Measurements from ENCODE around the gene SEC61B. TPM values are rescaled to one million over a fixed set of nuclear protein-coding genes. Genes with fewer than 3 reads are reported as not detected.

Gene SEC61B
- total and polyA plus RNA-seq, 10 of the 15 experiments (the other 5 are each of a cell fraction or from before 2014, with no cell fraction given) = 108 to 747 (median 301) TPM

- Histone ChIP-seq H3K9ac (ENCODE audit: control insufficient read depth, insufficient read depth, low read length) (no peak overlapping the region), H4K20me1 (ENCODE audit: control insufficient read depth, insufficient read depth) (no peaks in the 10 kb centered on the region), H3K4me1 (ENCODE audit: control insufficient read depth, insufficient read depth, low read length) (peaks cover 70% of the 10 kb centered on the region), H3K9me3 (replicated peaks; ENCODE audit: control insufficient read depth, insufficient read depth, low read length) (no peaks in the 10 kb centered on the region), H3K79me2 (ENCODE audit: control insufficient read depth, insufficient read depth, low read length) (no peaks in the 10 kb centered on the region), H2AFZ (ENCODE audit: control insufficient read depth, low read depth, low read length) (no peak overlapping the region), H3K36me3 (ENCODE audit: control insufficient read depth in 2 of 2, insufficient read depth in 2 of 2, low read length in 1 of 2) (no peaks in the 10 kb centered on the region), H3K4me3 (no peak overlapping the region), H3K27ac (ENCODE audit: control insufficient read depth, insufficient read depth) (peak overlapping the region; percentile 84), H3K27me3 (replicated peaks in 1 of 2; ENCODE audit: control insufficient read depth in 2 of 2, insufficient read depth in 2 of 2, low read length in 1 of 2) (no peaks in the 10 kb centered on the region), H3K4me2 (ENCODE audit: control insufficient read depth, insufficient read depth) (no peak overlapping the region)
- TF ChIP-seq CEBPB (IDR thresholded peaks at IDR 0.05; ENCODE audit: borderline replicate concordance in 1 of 2, low read depth in 2 of 2, low read length in 2 of 2) (no peak), BCL11A (IDR thresholded peaks at IDR 0.05; ENCODE audit: low read depth, low read length) (no peak), USF1 (IDR thresholded peaks at IDR 0.05; ENCODE audit: borderline replicate concordance, extremely low read length, insufficient read depth, low read depth, low read length) (no peak), IRF4 (IDR thresholded peaks at IDR 0.05; ENCODE audit: low read depth, low read length) (no peak), ZBED1 (IDR thresholded peaks at IDR 0.05; ENCODE audit: borderline replicate concordance) (no peak), BHLHE40 (IDR thresholded peaks at IDR 0.05; ENCODE audit: borderline replicate concordance in 1 of 2, low read depth in 2 of 2, low read length in 1 of 2) (no peak), POU2F2 (IDR thresholded peaks at IDR 0.05; ENCODE audit: borderline replicate concordance, low read depth, low read length) (no peak), JUNB (IDR thresholded peaks at IDR 0.05) (no peak), KAT2A (conservative IDR thresholded peaks at IDR 0.05; ENCODE audit: control insufficient read depth, low read depth, low read length) (no peak), EED (IDR thresholded peaks at IDR 0.05; ENCODE audit: low read depth) (no peak), PBX3 (IDR thresholded peaks at IDR 0.05; ENCODE audit: insufficient replicate concordance, low read depth, low read length) (no peak), IKZF1 (conservative IDR thresholded peaks at IDR 0.05) (no peak)
- ChIA-PET SMC1A (ENCODE audit: uncharacterized antibody, unreplicated experiment) (interaction anchor here (0.6 to 12.4 kb wide), 28 partner anchors 9 to 1034 kb away, joined by 3 to 189 read pairs (median 4); partner anchors contain the start of genes ALG2, NR4A3 and SEC61B), POLR2A (interaction anchor here (0.6 to 2.4 kb wide), 10 partner anchors 11 to 84 kb away, joined by 3 to 11 read pairs (median 5); partner anchors contain the start of genes ALG2 and SEC61B), RAD21 (ENCODE audit: unreplicated experiment) (interaction anchor here (0.6 to 13.6 kb wide), 24 partner anchors 9 to 1142 kb away, joined by 3 to 147 read pairs (median 4); partner anchors contain the start of genes ALG2, SEC61B and TGFBR1), CTCF (interaction anchor here (0.6 to 9.3 kb wide), 19 partner anchors 9 to 1256 kb away, joined by 3 to 131 read pairs (median 4); no protein-coding TSS in a partner anchor)
- DNase-seq (ENCODE audit: low read depth, low spot score) (no peak), FAIRE-seq (no peak), ATAC-seq (no peak)
- BruUV-seq (replicated peaks) = no TSS peak
- intact Hi-C loops (cut with micrococcal nuclease; ENCODE audit: unreplicated experiment) (loop anchor here (5.0 to 10.0 kb wide), 9 partner anchors 55 to 1252 kb away; partner anchors contain the start of genes ERP44 and INVS), in situ Hi-C loops (cut with MboI) (loop anchor here (5.0 to 10.0 kb wide), 5 partner anchors 50 to 1142 kb away; no protein-coding TSS in a partner anchor)
- 65% methylated on average over 3 of the region's 3 CpGs for WGBS (ENCODE audit: insufficient coverage, insufficient replicate concordance, low lambda C conversion rate, missing lambda C conversion rate)
Measured at GRCh38 chr9:99182356-99182755, 39.7 kb upstream of the SEC61B start.

All from GM12878 (cell line).